ENCODE data around the gene TUT7.

GRCh38 chr9:86282979-86283535 lies 71.2 kb downstream of the TUT7 start:
- TF ChIP-seq, protein P1, sequence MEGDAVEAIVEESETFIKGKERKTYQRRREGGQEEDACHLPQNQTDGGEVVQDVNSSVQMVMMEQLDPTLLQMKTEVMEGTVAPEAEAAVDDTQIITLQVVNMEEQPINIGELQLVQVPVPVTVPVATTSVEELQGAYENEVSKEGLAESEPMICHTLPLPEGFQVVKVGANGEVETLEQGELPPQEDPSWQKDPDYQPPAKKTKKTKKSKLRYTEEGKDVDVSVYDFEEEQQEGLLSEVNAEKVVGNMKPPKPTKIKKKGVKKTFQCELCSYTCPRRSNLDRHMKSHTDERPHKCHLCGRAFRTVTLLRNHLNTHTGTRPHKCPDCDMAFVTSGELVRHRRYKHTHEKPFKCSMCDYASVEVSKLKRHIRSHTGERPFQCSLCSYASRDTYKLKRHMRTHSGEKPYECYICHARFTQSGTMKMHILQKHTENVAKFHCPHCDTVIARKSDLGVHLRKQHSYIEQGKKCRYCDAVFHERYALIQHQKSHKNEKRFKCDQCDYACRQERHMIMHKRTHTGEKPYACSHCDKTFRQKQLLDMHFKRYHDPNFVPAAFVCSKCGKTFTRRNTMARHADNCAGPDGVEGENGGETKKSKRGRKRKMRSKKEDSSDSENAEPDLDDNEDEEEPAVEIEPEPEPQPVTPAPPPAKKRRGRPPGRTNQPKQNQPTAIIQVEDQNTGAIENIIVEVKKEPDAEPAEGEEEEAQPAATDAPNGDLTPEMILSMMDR (IDR thresholded peaks at IDR 0.05), result no peak
- TF ChIP-seq POLR2A (IDR thresholded peaks at IDR 0.05), result no peak

Measured in adrenal gland (tissue), 5 donors.